Neural cell (in vitro differentiated cells): ENCODE results near the gene CCDC124. TPM values are rescaled to one million over a fixed set of nuclear protein-coding genes. Genes with fewer than 3 reads are reported as not detected.
"Not testable (repeated sequence)": the region's sequence is repeated elsewhere in the genome, so short reads cannot be mapped to it uniquely, and the experiment has no call there.

ENCODE experiments used
- H2AFZ ChIP-seq: fragments of 200-600, 300-800 bp; sonication (generic), shearing (Covaris generic); 2 replicates; pipeline ENCODE4 v1.6.0; 2014; ENCODE audit warnings: low read depth, mild to moderate bottlenecking, antibody characterized with exemption, low read length, moderate library complexity
- H3F3A ChIP-seq: fragments of 200-600 bp; shearing (Covaris generic); 2 replicates; pipeline ENCODE4 v1.6.1; 2016; ENCODE audit warnings: mild to moderate bottlenecking, moderate library complexity, mixed read lengths, antibody characterized with exemption, low read length; ENCODE audit not compliant: insufficient read depth, poor library complexity, severe bottlenecking
- H3K27ac ChIP-seq: fragments of 200-600, 300-800 bp; sonication (generic), shearing (Covaris generic); 2 replicates; pipeline ENCODE4 v1.5.1; 2014; ENCODE audit warnings: mild to moderate bottlenecking, low read length, moderate library complexity
- H3K27me3 ChIP-seq: fragments of 300-800, 200-600 bp; sonication (generic), shearing (Covaris generic); 2 replicates; pipeline ENCODE4 v1.6.0; 2014; ENCODE audit warnings: mild to moderate bottlenecking, low read depth, low read length, moderate library complexity; ENCODE audit not compliant: insufficient read depth
- H3K36me3 ChIP-seq: fragments of 300-800, 200-600 bp; sonication (generic), shearing (Covaris generic); 2 replicates; pipeline ENCODE4 v1.5.1; 2014; ENCODE audit warnings: mild to moderate bottlenecking, antibody characterized with exemption, low read length, moderate library complexity; ENCODE audit not compliant: insufficient read depth
- H3K4me2 ChIP-seq: fragments of 300-800, 200-600 bp; sonication (generic), shearing (Covaris generic); 2 replicates; pipeline ENCODE4 v1.6.0; 2014; ENCODE audit warnings: mild to moderate bottlenecking, low read length
- H3K4me3 ChIP-seq: fragments of 300-800, 200-600 bp; sonication (generic), shearing (Covaris generic); 2 replicates; pipeline ENCODE4 v1.5.1; 2014; ENCODE audit warnings: mild to moderate bottlenecking, low read length, moderate library complexity
- H3K79me2 ChIP-seq: fragments of 200-600 bp; shearing (Covaris generic); replicated peaks from 2 replicates; pipeline ENCODE4 v1.6.0; 2014; ENCODE audit warnings: mild to moderate bottlenecking, low read length, moderate library complexity; ENCODE audit not compliant: insufficient read depth
- H3K9ac ChIP-seq: fragments of 300-800, 200-600 bp; sonication (generic), shearing (Covaris generic); 2 replicates; pipeline ENCODE4 v1.6.1; 2016; ENCODE audit warnings: mild to moderate bottlenecking, low read length, mixed read lengths
- H3K9me2 ChIP-seq: fragments of 200-600 bp; shearing (Covaris generic); 2 replicates; pipeline ENCODE4 v1.6.1; 2016; ENCODE audit warnings: mild to moderate bottlenecking, low read length, mixed read lengths; ENCODE audit not compliant: insufficient read depth
- H3K9me3 ChIP-seq: fragments of 200-600, 300-800 bp; sonication (generic), shearing (Covaris generic); 2 replicates; pipeline ENCODE4 v1.6.1; 2016; ENCODE audit warnings: mild to moderate bottlenecking, mixed run types, low read length, moderate library complexity, mixed read lengths
- H4K20me1 ChIP-seq: fragments of 200-600 bp; shearing (Covaris generic); 2 replicates; pipeline ENCODE4 v1.6.1; 2016; ENCODE audit warnings: mild to moderate bottlenecking, mixed run types; ENCODE audit not compliant: insufficient read depth
- EP300 ChIP-seq: fragments of 450-650 bp; conservative IDR thresholded peaks from 2 replicates; pipeline ENCODE4 v1.6.1; 2014; ENCODE audit warnings: antibody characterized with exemption, mild to moderate bottlenecking, moderate library complexity; ENCODE audit not compliant: poor library complexity, severe bottlenecking
- EZH2 ChIP-seq: fragments of 200-600, 300-800 bp; shearing (Covaris generic), sonication (generic); IDR thresholded peaks from 2 replicates; pipeline ENCODE4 v1.6.1; 2014; ENCODE audit warnings: antibody characterized with exemption, low read length, borderline replicate concordance, mild to moderate bottlenecking; ENCODE audit not compliant: insufficient read depth, poor library complexity, severe bottlenecking
- MXI1 ChIP-seq: fragments of 450-650 bp; conservative IDR thresholded peaks from 2 replicates; pipeline ENCODE4 v1.6.1; 2014; ENCODE audit warnings: antibody characterized with exemption, mild to moderate bottlenecking; ENCODE audit not compliant: poor library complexity, severe bottlenecking
- POLR2AphosphoS5 ChIP-seq: IDR thresholded peaks from 2 replicates; pipeline ENCODE4 v1.6.1; 2012
- RAD21 ChIP-seq: fragments of 450-650 bp; conservative IDR thresholded peaks from 2 replicates; pipeline ENCODE4 v1.6.1; 2014; ENCODE audit warnings: antibody characterized with exemption, mild to moderate bottlenecking, moderate library complexity
- SMC3 ChIP-seq: fragments of 450-650 bp; conservative IDR thresholded peaks from 2 replicates; pipeline ENCODE4 v1.6.1; 2014; ENCODE audit warnings: antibody characterized with exemption, mild to moderate bottlenecking, moderate library complexity; ENCODE audit not compliant: poor library complexity
- TAF1 ChIP-seq: IDR thresholded peaks from 2 replicates; pipeline ENCODE4 v1.6.1; 2012; ENCODE audit warnings: low read depth
- polyA plus RNA-seq: library from polyadenylated mRNA; depleted of rRNA; stranded (reverse); fragments of >200 nt; gene quantifications from 2 replicates; pipeline ENCODE4 v1.2.3, GENCODE V29; 2014
- TF ChIP-seq, protein P1 (sequence below): IDR thresholded peaks from 2 replicates; pipeline ENCODE4 v1.6.1; 2012; ENCODE audit warnings: borderline replicate concordance
- TF ChIP-seq, protein P2 (sequence below): fragments of 450-650 bp; IDR thresholded peaks from 2 replicates; pipeline ENCODE4 v1.5.1; 2014; ENCODE audit warnings: antibody characterized with exemption, mild to moderate bottlenecking, moderate library complexity; ENCODE audit not compliant: poor library complexity, severe bottlenecking

Gene CCDC124
- polyA plus RNA-seq, 1 donor from 2014 or later = 31.0 TPM

DNA sequence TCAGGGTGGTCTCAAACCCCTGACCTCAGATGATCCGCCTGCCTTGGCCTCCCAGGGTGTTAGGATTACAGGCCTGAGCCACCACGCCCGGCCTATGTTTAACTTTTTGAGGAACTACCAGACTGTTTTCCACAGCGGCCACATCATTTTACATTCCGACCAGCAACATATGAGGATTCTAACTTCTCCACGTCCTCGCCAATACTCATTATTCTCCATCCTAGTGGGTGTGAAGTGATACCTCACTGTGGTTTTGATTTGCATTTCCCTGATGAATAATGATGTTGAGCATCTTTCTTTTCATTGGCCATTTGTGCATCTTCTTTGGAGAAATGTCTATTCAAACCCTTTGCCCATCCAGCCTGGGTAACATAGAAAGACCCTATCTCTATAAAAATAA, 46.3 kb upstream of the CCDC124 start:
- TF ChIP-seq EP300 (no peak), TAF1 (no peak), POLR2AphosphoS5 (no peak), RAD21 (no peak), EZH2 (no peak), SMC3 (no peak), MXI1 (no peak)
- TF ChIP-seq, protein P1, sequence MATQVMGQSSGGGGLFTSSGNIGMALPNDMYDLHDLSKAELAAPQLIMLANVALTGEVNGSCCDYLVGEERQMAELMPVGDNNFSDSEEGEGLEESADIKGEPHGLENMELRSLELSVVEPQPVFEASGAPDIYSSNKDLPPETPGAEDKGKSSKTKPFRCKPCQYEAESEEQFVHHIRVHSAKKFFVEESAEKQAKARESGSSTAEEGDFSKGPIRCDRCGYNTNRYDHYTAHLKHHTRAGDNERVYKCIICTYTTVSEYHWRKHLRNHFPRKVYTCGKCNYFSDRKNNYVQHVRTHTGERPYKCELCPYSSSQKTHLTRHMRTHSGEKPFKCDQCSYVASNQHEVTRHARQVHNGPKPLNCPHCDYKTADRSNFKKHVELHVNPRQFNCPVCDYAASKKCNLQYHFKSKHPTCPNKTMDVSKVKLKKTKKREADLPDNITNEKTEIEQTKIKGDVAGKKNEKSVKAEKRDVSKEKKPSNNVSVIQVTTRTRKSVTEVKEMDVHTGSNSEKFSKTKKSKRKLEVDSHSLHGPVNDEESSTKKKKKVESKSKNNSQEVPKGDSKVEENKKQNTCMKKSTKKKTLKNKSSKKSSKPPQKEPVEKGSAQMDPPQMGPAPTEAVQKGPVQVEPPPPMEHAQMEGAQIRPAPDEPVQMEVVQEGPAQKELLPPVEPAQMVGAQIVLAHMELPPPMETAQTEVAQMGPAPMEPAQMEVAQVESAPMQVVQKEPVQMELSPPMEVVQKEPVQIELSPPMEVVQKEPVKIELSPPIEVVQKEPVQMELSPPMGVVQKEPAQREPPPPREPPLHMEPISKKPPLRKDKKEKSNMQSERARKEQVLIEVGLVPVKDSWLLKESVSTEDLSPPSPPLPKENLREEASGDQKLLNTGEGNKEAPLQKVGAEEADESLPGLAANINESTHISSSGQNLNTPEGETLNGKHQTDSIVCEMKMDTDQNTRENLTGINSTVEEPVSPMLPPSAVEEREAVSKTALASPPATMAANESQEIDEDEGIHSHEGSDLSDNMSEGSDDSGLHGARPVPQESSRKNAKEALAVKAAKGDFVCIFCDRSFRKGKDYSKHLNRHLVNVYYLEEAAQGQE = no peak
- TF ChIP-seq, protein P2, sequence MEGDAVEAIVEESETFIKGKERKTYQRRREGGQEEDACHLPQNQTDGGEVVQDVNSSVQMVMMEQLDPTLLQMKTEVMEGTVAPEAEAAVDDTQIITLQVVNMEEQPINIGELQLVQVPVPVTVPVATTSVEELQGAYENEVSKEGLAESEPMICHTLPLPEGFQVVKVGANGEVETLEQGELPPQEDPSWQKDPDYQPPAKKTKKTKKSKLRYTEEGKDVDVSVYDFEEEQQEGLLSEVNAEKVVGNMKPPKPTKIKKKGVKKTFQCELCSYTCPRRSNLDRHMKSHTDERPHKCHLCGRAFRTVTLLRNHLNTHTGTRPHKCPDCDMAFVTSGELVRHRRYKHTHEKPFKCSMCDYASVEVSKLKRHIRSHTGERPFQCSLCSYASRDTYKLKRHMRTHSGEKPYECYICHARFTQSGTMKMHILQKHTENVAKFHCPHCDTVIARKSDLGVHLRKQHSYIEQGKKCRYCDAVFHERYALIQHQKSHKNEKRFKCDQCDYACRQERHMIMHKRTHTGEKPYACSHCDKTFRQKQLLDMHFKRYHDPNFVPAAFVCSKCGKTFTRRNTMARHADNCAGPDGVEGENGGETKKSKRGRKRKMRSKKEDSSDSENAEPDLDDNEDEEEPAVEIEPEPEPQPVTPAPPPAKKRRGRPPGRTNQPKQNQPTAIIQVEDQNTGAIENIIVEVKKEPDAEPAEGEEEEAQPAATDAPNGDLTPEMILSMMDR = no peak
- Histone ChIP-seq H3K9me3 (no peaks in the 10 kb centered on the region), H3K36me3 (no peaks in the 10 kb centered on the region), H3K4me2 (no peak overlapping the region), H3K9me2 (no peaks in the 10 kb centered on the region), H3K27me3 (peaks cover 13% of the 10 kb centered on the region), H3K79me2 (no peaks in the 10 kb centered on the region), H3K4me3 (no peak overlapping the region), H2AFZ (no peak overlapping the region), H4K20me1 (no peaks in the 10 kb centered on the region), H3K27ac (no peak overlapping the region), H3F3A (no peaks in the 10 kb centered on the region), H3K9ac (no peak overlapping the region)

DNA sequence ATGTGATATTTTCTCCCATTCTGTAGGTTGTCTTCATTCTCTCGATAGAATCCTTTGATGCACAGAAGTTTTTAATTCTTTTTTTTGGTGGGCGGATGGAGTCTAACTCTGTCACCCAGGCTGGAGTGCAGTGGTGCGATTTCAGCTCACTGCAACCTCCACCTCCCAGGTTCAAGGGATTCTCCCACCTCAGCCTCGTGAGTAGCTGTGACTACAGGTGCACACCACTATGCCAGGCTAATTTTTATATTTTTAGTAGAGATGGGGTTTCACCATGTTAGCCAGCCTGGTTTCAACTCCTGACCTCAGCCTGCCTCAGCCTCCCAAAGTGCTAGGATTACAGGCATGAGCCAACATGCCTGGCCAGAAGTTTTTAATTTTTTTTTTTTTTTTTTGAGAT, 45.6 kb upstream of the CCDC124 start:
- not testable (repeated sequence) for H3K36me3 ChIP-seq, H3K9me2 ChIP-seq, H3K9ac ChIP-seq, H3K79me2 ChIP-seq, H3F3A ChIP-seq, H3K9me3 ChIP-seq, H3K27ac ChIP-seq, H4K20me1 ChIP-seq, H3K4me3 ChIP-seq, H3K4me2 ChIP-seq, H2AFZ ChIP-seq
- H3K27me3 ChIP-seq = peaks cover 13% of the 10 kb centered on the region

DNA sequence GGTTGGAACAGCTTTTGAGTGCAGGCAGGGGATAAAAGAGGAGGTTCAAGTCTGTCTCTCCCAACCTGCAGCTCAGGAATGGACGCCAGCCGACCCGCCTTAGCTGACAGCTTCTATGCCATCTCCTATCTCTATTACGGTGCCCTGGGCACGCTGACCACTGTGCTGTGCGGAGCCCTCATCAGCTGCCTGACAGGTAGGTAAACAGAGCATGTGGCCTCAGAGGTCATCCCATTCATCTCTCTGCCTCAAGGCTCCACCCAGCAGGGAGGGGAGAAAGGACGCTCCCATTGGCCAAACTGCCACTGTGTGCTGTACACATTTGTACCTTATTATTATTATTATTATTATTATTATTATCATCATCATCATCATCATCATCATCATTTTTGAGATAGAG, 44.6 kb upstream of the CCDC124 start:
- peaks cover 13% of the 10 kb centered on the region for H3K27me3 ChIP-seq
- no peak overlapping the region for H3K27ac ChIP-seq
- no peak overlapping the region for H3K9ac ChIP-seq
- no peaks in the 10 kb centered on the region for H3K36me3 ChIP-seq
- H3K4me3 ChIP-seq = no peak overlapping the region
- no peaks in the 10 kb centered on the region for H3K79me2 ChIP-seq
- no peaks in the 10 kb centered on the region for H3K9me2 ChIP-seq
- no peaks in the 10 kb centered on the region for H4K20me1 ChIP-seq
- H3F3A ChIP-seq = no peaks in the 10 kb centered on the region
- H3K4me2 ChIP-seq = no peak overlapping the region
- TF ChIP-seq EP300 = no peak
- TF ChIP-seq MXI1 = no peak
- no peak for TF ChIP-seq RAD21
- TF ChIP-seq SMC3 = no peak
- no peak for TF ChIP-seq POLR2AphosphoS5
- TF ChIP-seq TAF1 = no peak
- TF ChIP-seq, protein P2 = no peak
- TF ChIP-seq, protein P1 = no peak
- TF ChIP-seq EZH2 = no peak
- H3K9me3 ChIP-seq = no peaks in the 10 kb centered on the region
- no peak overlapping the region for H2AFZ ChIP-seq
